Upper lobe of left lung (tissue), 6 donors: ENCODE data around the gene CHORDC1. TPM values are rescaled to one million over a fixed set of nuclear protein-coding genes. Genes with fewer than 3 reads are reported as not detected.
A peak's percentile ranks its signal among the peaks of the same experiment; 100 is the strongest.
"Not testable (repeated sequence)": the region's sequence is repeated elsewhere in the genome, so short reads cannot be mapped to it uniquely, and the experiment has no call there.

Experiments
- ATAC-seq, 2 donors: fragments of 200-7000 bp; cut with Tn5 transposase; one replicate each; pipeline ENCODE4 v1.9.1; 2022; ENCODE audit warnings: mild to moderate bottlenecking in 2 of 2, moderate library complexity in 2 of 2; ENCODE audit not compliant: low FRiP score in 2 of 2
- DNase-seq, 2 donors: peaks; one replicate each; pipeline ENCODE4 v3.0.0-alpha.2; 2019 to 2020
- H3K27ac ChIP-seq, 4 donors: fragments of 200-600 bp; sonication (generic); one replicate each; pipeline ENCODE4 v1.5.1; 2016 to 2019
- H3K27me3 ChIP-seq, 4 donors: fragments of 200-600 bp; sonication (generic); one replicate each; pipeline ENCODE4 v1.5.1; 2017 to 2019
- H3K36me3 ChIP-seq, 4 donors: fragments of 200-600 bp; sonication (generic); one replicate each; pipeline ENCODE4 v1.5.1; 2016 to 2019
- H3K4me1 ChIP-seq, 4 donors: fragments of 200-600 bp; sonication (generic); one replicate each; pipeline ENCODE4 v1.5.1; 2018 to 2019
- H3K4me3 ChIP-seq, 4 donors: fragments of 200-600 bp; sonication (generic); one replicate each; pipeline ENCODE4 v1.5.1; 2017 to 2019; ENCODE audit warnings: mild to moderate bottlenecking in 2 of 4, moderate library complexity in 1 of 4
- H3K9me3 ChIP-seq, 4 donors: fragments of 200-600 bp; sonication (generic); one replicate each; pipeline ENCODE4 v1.5.1; 2018 to 2019
- CTCF ChIP-seq, 6 experiments: fragments of 450-650 bp in 4 of 6; fragments of 200-600 bp in 2 of 6; sonication (generic) in 2 of 6; IDR thresholded peaks; one replicate each; pipeline ENCODE4 v1.5.1; 2016 to 2019; ENCODE audit warnings: antibody characterized with exemption in 6 of 6
- EP300 ChIP-seq, 4 donors: sonication (generic); formaldehyde crosslinking; IDR thresholded peaks; one replicate each; pipeline ENCODE4 v1.5.1; 2017; ENCODE audit warnings: antibody characterized with exemption in 4 of 4, control low read depth in 2 of 4
- POLR2A ChIP-seq, 4 donors: fragments of 450-650 bp; IDR thresholded peaks; one replicate each; pipeline ENCODE4 v1.5.1; 2016 to 2017; ENCODE audit warnings: antibody characterized with exemption in 4 of 4, mild to moderate bottlenecking in 2 of 4
- POLR2AphosphoS5 ChIP-seq, 2 donors: sonication (generic); formaldehyde crosslinking; IDR thresholded peaks; one replicate each; pipeline ENCODE4 v1.5.1; 2017; ENCODE audit warnings: antibody characterized with exemption in 2 of 2
- WGBS, 2 donors: methylation state at CpG; one replicate each; pipeline ENCODE4 v1.1.5; 2017 to 2018; 5-methylcytosine and 5-hydroxymethylcytosine counted together
- total RNA-seq, 6 donors: library from RNA; depleted of rRNA in 4 of 6; stranded (reverse); fragments of >200 nt in 4 of 6; gene quantifications; one replicate each; pipeline versions ENCODE4 v1.1.0 to v1.2.1, GENCODE V29; 2016 to 2021
- donor health status: DM: no; HTN: no; CAD: no; lungs with moderate emphysema.
- donor health status: DM: no; HTN: yes; CAD: no; lungs with severe emphysema.

The CHORDC1 gene
- total RNA-seq, 6 donors from 2014 or later = 12.8 to 47.4 (median 32.9) TPM

- TF ChIP-seq POLR2AphosphoS5 (IDR thresholded peaks at IDR 0.05) = no peak
- no peak for TF ChIP-seq EP300 (IDR thresholded peaks at IDR 0.05)
- TF ChIP-seq POLR2A (IDR thresholded peaks at IDR 0.05) = no peak
- ATAC-seq = no peak
- H3K9me3 ChIP-seq = no peaks in the 10 kb centered on the region
Measured at GRCh38 chr11:90220391-90220790, 2.5 kb downstream of the CHORDC1 start.

GRCh38 chr11:90219438-90219837 is 3.4 kb downstream of the CHORDC1 start:
- Histone ChIP-seq H3K9me3 (no peaks in the 10 kb centered on the region), H3K27ac (no peak overlapping the region), H3K4me1 (peaks cover 15 to 31% (median 22%) of the 10 kb centered on the region in 4 donors), H3K36me3 (no peaks in the 10 kb centered on the region), H3K27me3 (no peaks in the 10 kb centered on the region), H3K4me3 (no peak overlapping the region)
- no peak for DNase-seq
- no peak for ATAC-seq
- WGBS, 2 donors = 95 to 99% methylated on average over 6 of the region's 6 CpGs
- TF ChIP-seq CTCF (IDR thresholded peaks at IDR 0.05) = no peak
- no peak for TF ChIP-seq EP300 (IDR thresholded peaks at IDR 0.05)
- TF ChIP-seq POLR2A (IDR thresholded peaks at IDR 0.05) = no peak
- no peak for TF ChIP-seq POLR2AphosphoS5 (IDR thresholded peaks at IDR 0.05)

More at GRCh38 chr11:90220391-90220790, 2.5 kb downstream of the CHORDC1 start:
- DNase-seq = no peak
- H3K36me3 ChIP-seq = no peaks in the 10 kb centered on the region
- 67 to 84% methylated on average over 1 of the region's 1 CpG for WGBS, 2 donors
- H3K4me1 ChIP-seq = peaks cover 15 to 31% (median 22%) of the 10 kb centered on the region in 4 donors
- no peak overlapping the region for H3K27ac ChIP-seq
- no peak overlapping the region for H3K4me3 ChIP-seq
- H3K27me3 ChIP-seq = no peaks in the 10 kb centered on the region

GRCh38 chr11:90218606-90219005 is 4.2 kb downstream of the CHORDC1 start:
- peaks cover 0 to under 1% (median 0%) of the 10 kb centered on the region in 4 donors for H3K36me3 ChIP-seq
- no peaks in the 10 kb centered on the region for H3K9me3 ChIP-seq
- H3K27ac ChIP-seq = no peak overlapping the region
- H3K27me3 ChIP-seq = no peaks in the 10 kb centered on the region
- peaks cover 15 to 28% (median 20%) of the 10 kb centered on the region in 4 donors for H3K4me1 ChIP-seq
- H3K4me3 ChIP-seq = no peak overlapping the region
- 68 to 74% methylated on average over 2 of the region's 2 CpGs for WGBS, 2 donors
- ATAC-seq (no peak), DNase-seq (peak in 1 of 2 donors; percentile 27)
- TF ChIP-seq POLR2A (IDR thresholded peaks at IDR 0.05) (no peak), POLR2AphosphoS5 (IDR thresholded peaks at IDR 0.05) (no peak)

GRCh38 chr11:90216611-90217010 is 6.2 kb downstream of the CHORDC1 start:
- ATAC-seq (no peak), DNase-seq (no peak)
- Histone ChIP-seq H3K36me3 (peaks cover 0 to 20% (median 0%) of the 10 kb centered on the region in 4 donors), H3K4me3 (no peak overlapping the region), H3K9me3 (no peaks in the 10 kb centered on the region), H3K27ac (no peak overlapping the region), H3K4me1 (peaks cover 11 to 23% (median 15%) of the 10 kb centered on the region in 4 donors), H3K27me3 (no peaks in the 10 kb centered on the region)
- no peak for TF ChIP-seq EP300 (IDR thresholded peaks at IDR 0.05)
- no peak for TF ChIP-seq POLR2AphosphoS5 (IDR thresholded peaks at IDR 0.05)
- no peak for TF ChIP-seq POLR2A (IDR thresholded peaks at IDR 0.05)
- TF ChIP-seq CTCF (IDR thresholded peaks at IDR 0.05) = no peak
- 88 to 89% methylated on average over 5 of the region's 5 CpGs for WGBS, 2 donors

- WGBS, 2 donors = 68 to 78% methylated on average over 3 of the region's 3 CpGs
- peaks cover 0 to 49% (median 12%) of the 10 kb centered on the region in 4 donors for H3K36me3 ChIP-seq
- TF ChIP-seq POLR2AphosphoS5 (IDR thresholded peaks at IDR 0.05) = no peak
- no peak for TF ChIP-seq EP300 (IDR thresholded peaks at IDR 0.05)
- H3K9me3 ChIP-seq = no peaks in the 10 kb centered on the region
- ATAC-seq = no peak
- H3K4me3 ChIP-seq = no peak overlapping the region
- H3K27ac ChIP-seq = no peak overlapping the region
- peaks cover 0 to under 1% (median 0%) of the 10 kb centered on the region in 4 donors for H3K4me1 ChIP-seq
- DNase-seq = no peak
- no peaks in the 10 kb centered on the region for H3K27me3 ChIP-seq
Measured at GRCh38 chr11:90213322-90213721, 9.5 kb downstream of the CHORDC1 start.

- H3K27me3 ChIP-seq = no peaks in the 10 kb centered on the region
- H3K27ac ChIP-seq = no peak overlapping the region
- WGBS, 2 donors = 89 to 93% methylated on average over 2 of the region's 2 CpGs
- H3K4me1 ChIP-seq = no peaks in the 10 kb centered on the region
- DNase-seq = no peak
- H3K36me3 ChIP-seq = peaks cover 0 to 84% (median 24%) of the 10 kb centered on the region in 4 donors
- H3K9me3 ChIP-seq = no peaks in the 10 kb centered on the region
- no peak for ATAC-seq
- TF ChIP-seq POLR2AphosphoS5 (IDR thresholded peaks at IDR 0.05) (no peak), POLR2A (IDR thresholded peaks at IDR 0.05) (no peak), CTCF (IDR thresholded peaks at IDR 0.05) (no peak), EP300 (IDR thresholded peaks at IDR 0.05) (no peak)
- H3K4me3 ChIP-seq = no peak overlapping the region
Measured at GRCh38 chr11:90208857-90209256, 14.0 kb downstream of the CHORDC1 start.

- ATAC-seq, H3K27ac ChIP-seq, H3K27me3 ChIP-seq, H3K4me1 ChIP-seq, H3K4me3 ChIP-seq, H3K9me3 ChIP-seq: not testable (repeated sequence)
- peak in 1 of 2 donors; percentile 12 for DNase-seq
- WGBS, 2 donors = 96 to 97% methylated on average over 10 of the region's 10 CpGs
- peaks cover 0 to 87% (median 25%) of the 10 kb centered on the region in 4 donors for H3K36me3 ChIP-seq
Measured at GRCh38 chr11:90207992-90208391, 14.9 kb downstream of the CHORDC1 start.
